A549 treated with Hydrocortisone at 1 μM for 4 hours (cell line): ENCODE data around the gene BRSK1. TPM values are rescaled to one million over a fixed set of nuclear protein-coding genes. Genes with fewer than 3 reads are reported as not detected.

ENCODE experiments used
- total RNA-seq: library from RNA; stranded (reverse); fragments of 200-300 nt; extraction: Qiagen RNA extraction; gene quantifications from 5 replicates; pipeline ENCODE4 v1.2.3, GENCODE V29; 2022

The BRSK1 gene
- total RNA-seq, result 2.4 to 3.6 TPM (median 3.1 TPM) in 5 replicates

DNA sequence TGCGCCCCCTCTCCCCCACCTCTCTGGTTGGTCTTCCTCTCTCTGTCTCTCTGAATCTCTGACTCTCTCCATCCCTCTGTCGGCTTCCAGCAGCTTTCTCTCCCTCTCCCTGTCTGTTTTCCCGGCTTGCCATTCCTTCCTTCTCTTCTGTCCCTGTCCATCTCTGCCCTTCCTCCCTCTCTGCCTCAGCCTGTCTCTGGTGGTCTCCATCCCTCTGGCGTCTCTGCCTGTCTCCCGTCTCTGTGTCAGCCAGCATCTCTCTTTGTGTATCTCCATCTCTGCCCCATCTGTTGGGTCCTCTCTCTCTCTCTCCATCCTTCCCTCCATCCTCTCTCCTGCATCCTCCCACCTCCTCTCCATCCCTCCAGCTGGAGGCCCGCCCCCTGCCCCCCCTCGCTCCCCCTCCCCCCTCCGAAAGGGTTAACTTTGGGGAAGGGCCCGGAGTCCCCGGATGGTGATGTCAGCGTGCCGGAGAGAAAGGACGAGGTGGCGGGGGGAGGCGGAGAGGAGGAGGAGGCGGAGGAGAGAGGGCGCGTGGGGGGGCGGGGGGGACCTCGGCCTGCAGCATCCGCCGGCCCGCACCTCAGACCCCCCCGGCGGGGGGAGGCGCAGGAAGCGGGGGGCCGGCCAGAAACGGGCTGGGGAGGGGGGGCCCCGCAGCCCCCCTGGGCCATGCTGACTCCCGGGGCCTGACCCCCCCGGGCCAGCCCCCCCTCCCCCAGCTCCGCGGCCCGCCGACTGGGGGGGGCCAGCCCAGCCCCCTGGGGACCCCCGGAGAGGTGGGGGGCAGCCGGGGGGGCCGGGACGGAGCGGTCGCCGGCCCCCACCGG is at the start of gene BRSK1:
TSS of gene BRSK1 (plus strand) at position 450 of the 830 bp plus-strand sequence. CDS start 446 bp downstream, outside the sequence.

DNA sequence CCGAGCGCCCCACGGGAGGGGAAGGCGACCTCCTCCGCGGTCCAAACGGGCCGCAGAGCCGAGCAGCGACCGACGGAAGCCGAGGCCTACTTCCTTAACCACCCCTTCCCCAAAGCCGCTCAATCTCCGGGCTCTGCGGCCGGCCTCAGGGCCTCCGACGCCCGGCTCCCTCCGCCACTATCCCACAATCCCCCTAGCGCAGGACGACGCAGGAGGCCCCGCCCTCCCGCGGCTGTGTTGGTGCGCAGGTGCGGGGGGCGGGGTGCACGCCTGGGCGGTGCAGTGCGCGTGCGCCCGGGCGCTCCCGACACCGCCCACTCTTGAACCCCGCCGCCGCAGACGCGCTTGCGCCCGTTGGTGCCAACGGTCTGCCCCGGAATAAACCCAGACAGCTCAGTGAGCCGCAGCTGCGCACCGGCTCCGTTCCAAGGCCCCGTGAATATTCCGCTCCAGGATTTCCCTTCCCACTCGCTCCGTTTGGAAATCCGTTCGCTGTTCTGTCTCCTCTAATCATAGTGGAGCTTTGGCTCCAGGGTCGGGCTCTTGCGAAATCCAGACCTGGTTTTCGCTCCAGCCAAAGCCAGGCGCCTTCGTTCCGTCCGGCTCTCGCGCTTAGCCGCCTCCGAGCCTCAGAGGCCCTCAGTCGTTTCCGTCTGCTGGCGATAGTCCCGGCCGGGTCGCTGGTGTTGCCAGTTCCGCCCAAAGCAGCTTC is 24.8 kb upstream of the BRSK1 start, which contains the start of gene PPP6R1:
TSS of gene PPP6R1 (minus strand) at position 190 of the 712 bp plus-strand sequence. CDS start 11,914 bp downstream, outside the sequence.

DNA sequence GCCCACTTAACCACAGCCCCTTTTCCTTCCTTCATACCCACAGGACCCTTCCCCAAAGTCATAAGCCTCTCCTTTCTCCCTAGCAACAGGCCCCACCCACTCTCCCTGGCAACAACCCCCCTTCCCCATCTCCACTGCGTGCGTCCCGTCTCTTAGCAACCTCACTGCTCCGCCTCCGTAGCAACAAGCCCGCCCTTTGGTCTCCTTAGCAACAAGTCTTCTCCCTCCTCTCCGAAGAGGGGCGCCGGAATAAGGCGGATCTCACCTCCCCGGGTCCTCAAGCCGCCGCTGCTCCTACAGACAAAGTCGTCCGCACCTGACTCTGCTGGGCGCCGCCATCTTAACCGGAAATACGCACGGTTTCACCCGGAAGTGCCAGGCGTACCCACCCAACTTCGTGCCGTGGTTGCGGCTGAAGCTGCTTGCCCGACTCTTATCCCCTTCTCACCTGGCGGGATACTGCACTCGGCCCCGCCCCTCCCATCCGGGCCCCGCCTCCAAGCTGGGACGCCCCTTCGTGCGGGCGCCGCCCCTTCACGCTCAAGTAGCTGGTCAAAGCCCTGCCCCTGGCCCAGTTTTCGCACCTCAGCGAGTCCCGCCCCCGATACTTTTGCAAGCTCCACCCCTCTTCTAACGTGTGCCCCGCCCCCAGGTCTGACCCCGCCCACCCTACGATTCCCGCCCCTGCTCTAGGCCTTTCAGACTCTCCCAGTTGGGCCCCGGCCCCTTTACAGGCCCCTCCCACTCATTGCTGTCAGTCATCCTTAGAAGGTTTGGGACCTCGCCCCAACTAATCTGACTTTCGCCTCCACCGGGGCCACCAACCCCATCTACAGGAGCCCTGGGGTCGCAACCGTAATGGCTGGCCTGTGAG is 3.8 kb upstream of the BRSK1 start, which contains the start of gene HSPBP1:
TSS of gene HSPBP1 (minus strand) at position 341 of the 874 bp plus-strand sequence. CDS start 502 bp downstream, outside the sequence.

DNA sequence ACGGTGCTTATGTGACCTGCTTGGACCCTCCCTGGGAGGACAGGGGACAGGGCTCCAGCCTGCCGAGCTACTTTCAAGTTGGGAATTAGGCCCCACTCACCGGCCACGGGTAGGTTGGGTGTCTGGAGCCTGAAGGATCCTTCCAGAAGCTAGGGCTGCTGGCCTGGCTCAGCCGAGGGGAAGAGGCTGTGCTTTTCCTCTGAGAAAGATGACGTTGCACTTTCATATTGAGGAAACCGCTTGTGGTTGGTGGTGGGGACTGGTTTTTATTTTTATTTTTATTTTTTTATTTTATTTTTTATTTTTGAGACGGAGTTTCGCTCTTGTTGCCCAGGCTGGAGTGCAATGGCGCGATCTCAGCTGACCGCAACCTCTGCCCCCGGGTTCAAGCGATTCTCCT is 41.4 kb downstream of the BRSK1 start, which contains the start of gene TMEM150B:
TSS of gene TMEM150B (minus strand) at position 170 of the 400 bp plus-strand sequence. CDS start 4,305 bp downstream, outside the sequence.

DNA sequence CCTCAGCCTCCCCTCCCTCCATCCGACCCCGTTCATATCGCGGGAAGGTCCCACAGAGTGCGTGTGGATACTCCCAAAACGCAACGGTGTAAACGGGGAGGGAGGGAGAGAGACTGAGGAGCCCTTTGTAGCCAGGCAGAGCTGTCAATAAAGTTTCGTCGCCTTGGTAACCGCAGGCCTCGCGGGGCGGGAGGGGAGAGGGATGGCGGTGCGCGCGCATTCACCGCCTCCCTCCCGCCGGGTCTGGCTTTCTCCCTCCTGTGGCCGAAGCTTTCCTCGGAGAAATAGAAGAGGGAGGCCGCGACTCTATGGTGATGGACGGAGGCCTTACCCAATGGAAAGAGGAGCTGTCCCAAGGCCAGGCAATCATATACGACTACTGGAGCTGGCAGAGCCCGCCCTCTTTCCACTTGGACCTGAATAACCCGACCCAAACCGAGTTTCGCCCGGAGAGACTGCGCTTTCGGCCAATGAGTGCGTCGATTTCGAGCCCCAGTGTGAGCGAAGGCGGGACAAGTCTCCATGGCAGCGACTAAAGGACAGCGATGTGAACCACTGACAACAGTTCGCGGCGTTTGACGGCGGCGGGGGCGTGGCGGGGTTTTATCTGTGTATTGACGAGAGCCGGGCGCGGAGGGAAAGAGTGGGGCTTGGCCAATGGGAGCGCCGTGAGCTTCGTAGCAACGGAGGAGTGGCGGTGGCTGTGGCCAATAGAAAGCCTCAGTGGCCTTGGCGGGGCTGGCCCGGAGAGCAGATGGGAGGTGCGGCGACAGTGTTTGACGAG is 55.5 kb downstream of the BRSK1 start, which contains the start of gene KMT5C:
TSS of gene KMT5C (plus strand) at position 772 of the 784 bp plus-strand sequence. CDS start 2,061 bp downstream, outside the sequence.

DNA sequence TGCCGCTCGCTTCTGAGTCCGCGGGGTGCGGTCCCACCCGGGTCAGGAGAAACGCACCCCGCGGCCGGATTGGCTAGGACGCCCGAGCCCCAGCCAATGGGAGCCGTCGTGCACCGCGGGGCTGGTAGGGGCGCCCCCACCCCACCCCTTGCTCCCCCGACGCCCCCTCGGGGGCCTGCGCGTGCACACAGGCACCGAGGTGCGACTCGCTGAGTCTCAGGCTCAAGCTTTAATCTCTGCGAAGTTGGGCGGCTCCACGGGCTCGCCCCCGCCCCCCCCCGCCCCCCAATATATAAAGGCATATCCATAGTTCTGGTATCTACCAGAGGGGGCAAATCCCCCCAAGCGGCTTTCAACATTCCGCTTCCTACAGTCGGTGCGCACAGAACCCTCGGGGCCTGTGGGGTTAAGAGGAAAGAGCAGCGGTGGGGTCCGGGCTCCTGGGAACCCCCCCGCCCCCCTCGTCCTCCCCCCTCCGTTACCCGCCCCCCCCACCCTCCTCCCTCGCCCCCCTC is 71.0 kb downstream of the BRSK1 start, which contains the start of gene COX6B2:
TSS of gene COX6B2 (minus strand) at position 22 of the 515 bp plus-strand sequence. CDS start 198 bp downstream, outside the sequence.

Other genes with a start within 250 kb of the BRSK1 start
- gene GP6, start 245.7 kb upstream of the BRSK1 start, total RNA-seq, result 0.08 to 0.21 TPM (median 0.16 TPM) in 5 replicates
- gene RDH13, start 220.8 kb upstream of the BRSK1 start, total RNA-seq, result 19.5 to 20.9 TPM (median 20.3 TPM) in 5 replicates
- gene EPS8L1, start 208.1 kb upstream of the BRSK1 start, total RNA-seq, result 3.6 to 6.4 TPM (median 5.4 TPM) in 5 replicates
- 65.1 to 85.5 TPM (median 79.5 TPM) in 5 replicates for gene PPP1R12C, start 166.4 kb upstream of the BRSK1 start, total RNA-seq
- 108 to 144 TPM (median 132 TPM) in 5 replicates for gene TNNT1, start 134.8 kb upstream of the BRSK1 start, total RNA-seq
- gene TNNI3, start 126.3 kb upstream of the BRSK1 start, total RNA-seq, result 4.8 to 7.9 TPM (median 7.6 TPM) in 5 replicates
- 5.2 to 6.4 TPM (median 5.6 TPM) in 5 replicates for gene DNAAF3, start 117.4 kb upstream of the BRSK1 start, total RNA-seq
- 3.0 to 4.8 TPM (median 4.3 TPM) in 5 replicates for gene SYT5, start 103.7 kb upstream of the BRSK1 start, total RNA-seq
- 3.1 to 5.8 TPM (median 4.0 TPM) in 5 replicates for gene PTPRH, start 74.5 kb upstream of the BRSK1 start, total RNA-seq
- gene TMEM86B, start 55.2 kb upstream of the BRSK1 start, total RNA-seq, result 2.7 to 4.2 TPM (median 3.9 TPM) in 5 replicates
- 93.5 to 110 TPM (median 107 TPM) in 5 replicates for gene PPP6R1, start 25.0 kb upstream of the BRSK1 start, total RNA-seq
- gene HSPBP1, start 3.9 kb upstream of the BRSK1 start, total RNA-seq, result 118 to 141 TPM (median 133 TPM) in 5 replicates
- 0.20 TPM in 1 of 5 replicates, not detected in the others for gene TMEM150B, start 41.3 kb downstream of the BRSK1 start, total RNA-seq
- gene KMT5C, start 55.9 kb downstream of the BRSK1 start, total RNA-seq, result 4.5 to 6.4 TPM (median 5.2 TPM) in 5 replicates
- gene COX6B2, start 70.7 kb downstream of the BRSK1 start, total RNA-seq, result 0.56 to 0.99 TPM (median 0.66 TPM) in 5 replicates
- gene GARIN5B, start 79.3 kb downstream of the BRSK1 start, total RNA-seq, result 0.06 to 0.20 TPM (median 0.10 TPM) in 5 replicates
- gene IL11, start 86.5 kb downstream of the BRSK1 start, total RNA-seq, result 11.8 to 15.1 TPM (median 12.3 TPM) in 5 replicates
- gene TMEM190, start 92.8 kb downstream of the BRSK1 start, total RNA-seq, result 1.1 to 2.0 TPM (median 1.4 TPM) in 5 replicates
- 1.4 to 10.5 TPM (median 8.0 TPM) in 5 replicates for gene TMEM238, start 100.3 kb downstream of the BRSK1 start, total RNA-seq
- 2,211 to 2,788 TPM (median 2,598 TPM) in 5 replicates for gene RPL28, start 101.9 kb downstream of the BRSK1 start, total RNA-seq
- 244 to 439 TPM (median 386 TPM) in 5 replicates for gene UBE2S, start 123.8 kb downstream of the BRSK1 start, total RNA-seq
- gene SHISA7, start 159.3 kb downstream of the BRSK1 start, total RNA-seq, result not detected in 5 replicates
- gene ISOC2, start 177.6 kb downstream of the BRSK1 start, total RNA-seq, result 50.1 to 63.3 TPM (median 58.1 TPM) in 5 replicates
- not detected in 5 replicates for gene C19orf85, start 180.8 kb downstream of the BRSK1 start, total RNA-seq
- gene ZNF628, start 192.6 kb downstream of the BRSK1 start, total RNA-seq, result 5.2 to 9.1 TPM (median 6.3 TPM) in 5 replicates
- 31.4 to 58.8 TPM (median 53.6 TPM) in 5 replicates for gene NAT14, start 201.2 kb downstream of the BRSK1 start, total RNA-seq
- gene SSC5D, start 204.4 kb downstream of the BRSK1 start, total RNA-seq, result 0.34 to 1.2 TPM (median 0.77 TPM) in 5 replicates